Hematopoietic multipotent progenitor cell treated with erythropoietin and hydrocortisone succinate and interleukin-3 and kit ligand, for 4 days (in vitro differentiated cells): ENCODE measurements around the gene SLMAP.

ENCODE experiments used
- DNase-seq: peaks from one replicate; pipeline ENCODE4 v3.0.0-alpha.2; 2015

Gene SLMAP

DNA sequence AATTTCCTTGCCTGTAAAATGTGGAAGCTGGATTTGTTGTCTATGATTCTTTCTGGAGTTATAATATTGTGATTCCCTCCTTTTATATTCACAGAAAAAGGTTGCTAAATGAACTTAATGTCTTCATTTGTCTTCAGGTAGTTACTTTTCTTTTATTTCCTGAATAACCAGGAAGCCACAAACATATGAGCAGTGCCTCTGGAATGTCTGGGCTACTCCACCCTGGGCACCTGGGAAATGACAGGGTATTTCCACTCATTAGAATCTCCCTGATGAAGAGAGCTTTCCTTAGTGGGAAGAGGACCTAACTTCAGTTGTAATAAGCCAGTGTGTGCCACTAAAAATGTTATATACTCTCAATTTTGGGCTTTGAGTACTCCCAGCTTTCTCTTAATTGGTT, 3.8 kb upstream of the SLMAP start:
- no peak for DNase-seq

DNA sequence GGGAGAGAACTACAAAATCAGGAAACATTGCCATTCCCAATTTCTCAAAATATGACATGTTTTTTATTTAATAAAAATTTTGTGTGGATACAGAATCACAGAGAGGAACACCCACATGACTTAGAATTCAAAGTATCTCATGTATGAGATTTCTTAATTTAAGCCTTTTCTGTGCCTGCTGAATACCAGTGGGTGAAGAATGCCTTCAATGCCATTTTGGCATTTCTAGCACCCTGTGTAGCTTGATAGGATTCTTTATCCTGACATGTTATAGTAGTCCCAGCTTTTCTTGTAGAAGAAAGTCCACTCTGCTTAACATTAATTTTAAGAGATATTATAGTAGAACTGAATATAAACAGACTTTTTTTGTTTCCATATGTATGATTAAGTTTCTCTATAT, 3.1 kb upstream of the SLMAP start:
- no peak for DNase-seq

DNA sequence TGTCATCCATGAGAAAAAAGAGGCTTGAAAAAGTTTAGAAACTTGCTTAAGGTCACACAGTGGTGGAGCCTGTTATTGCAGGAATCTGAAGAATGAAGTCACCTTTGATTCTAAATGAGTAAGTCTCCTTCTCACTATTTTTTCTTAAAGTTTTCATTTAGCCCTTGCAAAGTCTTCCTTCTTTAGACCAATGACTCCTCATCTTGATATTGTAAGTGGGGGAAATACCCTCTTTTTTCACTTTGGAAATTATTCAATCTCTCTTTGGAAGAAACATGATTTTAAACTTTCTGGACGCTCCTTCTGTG, 787 bp upstream of the SLMAP start:
- peak; percentile 87 for DNase-seq

DNA sequence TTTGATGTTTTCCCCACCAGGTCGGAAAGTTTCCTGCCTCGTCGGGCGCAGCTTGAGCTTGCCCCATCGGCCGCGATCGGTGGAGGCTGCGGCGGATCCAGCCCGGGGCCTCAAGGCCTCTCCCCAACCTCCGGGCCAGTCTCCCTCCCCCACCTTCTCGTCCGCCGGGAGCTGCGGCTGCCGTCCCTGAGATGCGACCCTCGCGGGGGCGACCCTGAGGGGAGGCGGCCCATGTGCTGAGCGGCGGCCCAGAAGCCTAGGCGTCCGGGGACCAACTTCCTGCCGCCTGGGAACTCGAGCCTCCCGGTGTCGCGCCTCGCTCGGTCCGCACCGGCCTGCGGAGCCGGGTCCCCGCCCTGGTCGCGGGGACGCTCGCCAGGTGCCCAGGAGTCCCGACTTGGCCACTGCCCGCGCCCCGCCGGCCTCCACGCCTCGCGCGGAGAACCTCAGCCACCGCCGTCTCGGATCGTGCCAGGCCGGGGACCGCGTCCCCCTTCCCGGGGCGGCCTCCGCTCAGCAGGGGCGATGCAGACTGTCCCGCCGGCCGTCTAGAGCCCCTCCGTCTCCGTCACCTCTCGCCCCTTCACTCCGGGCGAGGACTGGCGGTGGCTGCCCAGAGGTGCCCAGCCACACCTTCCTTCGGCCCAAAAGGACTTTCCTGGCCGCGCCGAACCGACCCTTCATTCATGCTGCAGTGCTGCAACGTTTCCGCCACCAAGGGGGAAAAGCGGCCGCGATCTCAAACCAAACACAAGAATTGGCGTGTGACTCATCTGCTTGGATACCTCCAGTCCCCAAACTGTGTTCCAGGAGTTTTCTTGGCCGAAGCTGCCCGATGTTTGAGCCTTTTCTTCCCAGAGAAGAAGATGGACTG, 656 bp downstream of the SLMAP start:
- peak; percentile 65 for DNase-seq

DNA sequence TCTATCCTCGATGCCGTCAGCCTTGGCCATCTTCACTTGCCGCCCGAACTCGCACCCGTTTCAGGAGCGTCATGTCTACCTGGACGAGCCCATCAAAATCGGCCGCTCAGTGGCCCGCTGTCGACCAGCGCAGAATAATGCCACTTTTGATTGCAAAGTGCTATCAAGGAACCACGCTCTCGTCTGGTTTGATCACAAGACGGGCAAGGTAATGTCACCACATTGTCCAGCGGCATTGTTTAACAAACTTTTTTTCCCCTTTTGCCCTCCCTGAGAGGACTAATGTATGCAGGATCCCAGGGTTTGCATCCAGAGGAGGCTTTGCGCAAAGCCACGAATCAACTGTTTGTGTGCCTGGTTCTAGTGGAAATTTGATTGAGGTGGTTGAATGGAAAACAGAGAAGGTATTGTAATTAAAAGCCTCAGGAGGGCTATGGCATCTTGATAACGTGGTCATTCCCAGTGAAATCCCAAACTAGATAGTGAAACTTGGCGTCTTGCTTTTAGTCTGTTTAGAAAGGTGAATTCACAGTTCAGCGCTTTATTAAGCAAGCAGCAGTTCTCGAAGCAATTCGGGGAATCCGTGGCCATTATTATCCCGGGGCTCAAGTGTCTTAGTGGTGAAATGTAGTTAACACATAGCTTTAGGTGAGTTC, 1.7 kb downstream of the SLMAP start:
- DNase-seq: no peak

DNA sequence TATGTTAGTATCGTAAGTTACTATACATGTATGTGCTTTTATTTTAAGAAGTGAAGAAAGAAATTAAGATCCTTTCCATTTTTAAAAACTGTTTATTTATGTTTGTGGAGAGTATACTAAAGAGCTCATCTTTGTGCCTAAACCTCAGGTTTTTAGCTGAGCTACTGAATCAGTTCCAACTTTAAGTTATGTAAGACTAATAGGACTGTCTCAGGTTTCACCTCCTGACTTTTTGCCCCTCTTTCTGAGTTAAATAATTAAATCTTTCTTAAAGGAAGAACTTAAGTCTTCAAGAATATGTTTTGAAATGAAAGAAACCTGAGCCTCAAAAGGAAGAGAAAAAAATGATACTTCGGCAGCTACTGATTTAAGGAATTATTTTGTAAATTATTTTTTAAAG, 2.6 kb downstream of the SLMAP start:
- no peak for DNase-seq

DNA sequence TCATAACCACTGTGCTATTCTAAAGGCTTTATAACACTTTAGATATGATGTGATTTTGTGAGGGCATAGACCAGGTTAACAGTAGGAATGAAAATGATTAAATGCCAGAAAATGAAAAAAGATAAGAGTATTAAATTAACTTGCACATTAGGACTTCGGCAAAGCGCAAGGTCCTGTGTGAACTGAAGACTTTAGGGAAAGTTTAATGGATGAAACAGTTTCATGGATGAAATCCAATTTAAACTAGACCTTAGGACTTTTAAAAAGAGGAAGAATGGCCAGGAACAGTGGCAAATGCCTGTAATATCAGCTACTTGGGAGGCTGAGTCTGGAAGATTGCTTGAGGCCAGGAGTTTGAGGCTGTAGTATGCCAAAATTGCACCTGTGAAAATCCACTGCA, 8.7 kb downstream of the SLMAP start:
- no peak for DNase-seq

DNA sequence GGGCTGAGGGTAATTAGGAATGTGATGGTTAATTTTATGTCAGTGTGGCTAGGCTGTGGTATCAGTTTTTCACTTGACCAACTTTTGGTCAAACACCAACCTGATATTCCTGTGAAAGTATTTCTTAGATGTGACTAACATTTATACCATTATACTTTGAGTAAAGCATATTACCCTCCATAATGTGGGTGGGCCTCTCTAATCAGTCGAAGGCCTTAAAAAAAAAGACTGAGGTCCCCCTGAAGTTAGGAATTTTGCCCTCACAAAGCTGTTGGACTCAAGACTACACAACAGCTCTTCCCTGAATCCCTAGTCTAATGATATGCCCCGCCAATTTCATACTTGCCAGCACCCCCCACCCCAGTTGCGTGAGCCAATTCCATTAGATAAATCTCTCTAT, 12.5 kb downstream of the SLMAP start:
- DNase-seq: no peak

DNA sequence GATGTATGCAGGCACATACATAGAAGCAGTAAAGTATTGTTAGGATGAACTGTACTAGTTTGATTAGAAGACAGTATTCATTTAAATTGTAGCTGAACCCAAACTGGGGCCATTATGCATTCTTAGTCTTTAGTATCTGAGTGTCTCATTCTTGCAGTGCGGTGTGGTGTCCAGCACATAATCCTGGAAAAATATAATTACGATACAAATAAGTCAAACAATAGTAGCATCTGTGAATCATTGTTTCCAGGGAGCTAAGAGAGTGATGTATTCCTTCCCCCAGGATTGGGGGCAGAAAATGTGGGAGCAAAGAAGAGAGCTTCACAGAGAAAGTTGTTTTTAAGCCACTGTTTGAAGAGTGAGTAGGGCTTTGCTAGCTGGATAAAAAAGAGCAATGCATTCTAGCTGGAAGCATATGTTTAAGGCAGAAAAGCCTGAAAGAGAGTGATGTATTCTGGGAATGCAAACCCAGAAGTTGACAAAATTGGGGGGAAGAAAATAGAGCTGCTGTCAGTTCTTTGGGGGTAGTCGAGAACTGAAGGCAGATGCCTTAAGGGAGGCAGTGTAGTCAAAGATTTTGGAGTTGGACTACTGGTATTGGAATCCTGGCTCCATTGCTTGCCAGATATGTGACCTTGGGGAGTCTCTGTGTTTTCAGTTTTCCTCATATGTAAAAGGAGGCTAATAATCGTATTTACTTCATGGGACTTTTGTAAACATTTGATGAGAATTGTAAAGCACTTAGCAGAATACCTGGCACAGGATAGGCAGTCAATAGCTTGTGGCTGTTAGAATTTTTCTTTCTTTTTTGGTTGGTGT, 14.1 kb downstream of the SLMAP start:
- no peak for DNase-seq

DNA sequence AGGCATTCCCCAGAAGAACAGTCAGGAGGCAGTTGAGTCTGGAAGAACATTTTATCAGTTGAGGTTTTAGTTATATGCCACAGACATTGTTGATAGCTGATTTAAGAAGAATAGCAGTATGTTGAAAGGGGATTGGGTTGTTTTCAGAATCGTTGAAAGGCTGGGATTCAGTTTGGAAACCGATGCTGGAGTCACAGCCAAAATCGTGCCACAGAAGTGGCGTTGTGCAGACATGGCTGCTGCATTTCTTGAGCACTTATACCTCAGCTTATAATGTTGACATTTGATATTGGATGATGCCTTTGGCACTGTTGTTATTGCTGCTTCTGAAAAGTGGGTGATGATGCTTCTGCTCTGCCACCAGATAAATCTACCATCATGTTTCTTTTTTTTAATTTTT, 16.1 kb downstream of the SLMAP start:
- no peak for DNase-seq

DNA sequence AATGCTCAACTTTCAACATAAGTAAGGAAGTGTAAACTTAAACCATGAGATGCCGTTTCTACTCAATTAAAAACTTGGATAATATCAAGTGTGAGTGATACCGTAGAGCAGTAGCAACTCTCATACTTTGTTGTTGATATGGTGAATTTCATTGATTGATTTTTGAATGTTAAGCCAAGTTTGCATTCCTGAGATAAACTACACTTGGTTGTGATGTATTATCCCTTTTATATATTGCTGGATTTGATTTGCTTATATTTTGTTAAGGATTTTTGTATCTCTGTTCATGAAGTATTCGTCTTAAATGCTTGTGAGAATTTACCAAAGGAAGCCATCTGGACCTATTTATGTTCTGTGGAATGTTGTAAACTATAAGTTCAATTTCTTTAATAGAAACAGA, 21.7 kb downstream of the SLMAP start:
- no peak for DNase-seq

DNA sequence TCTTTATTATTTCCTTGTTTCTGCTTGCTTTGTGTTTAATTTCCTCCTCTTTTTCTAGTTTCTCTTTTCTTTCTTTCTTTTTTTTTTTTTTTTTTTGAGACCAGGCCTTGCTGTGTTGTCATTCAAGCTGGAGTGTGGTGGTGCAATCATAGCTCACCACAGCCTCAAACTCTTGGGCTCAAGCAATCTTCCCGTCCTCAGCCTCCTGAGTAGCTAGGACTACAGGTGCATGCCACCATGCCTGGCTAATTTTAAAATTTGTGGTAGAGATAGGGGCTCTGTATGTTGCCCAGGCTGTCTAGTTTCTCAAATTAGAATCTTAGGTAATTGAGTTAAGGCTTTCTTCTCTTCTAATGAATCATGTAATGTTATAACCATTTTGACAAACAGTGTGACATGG, 22.4 kb downstream of the SLMAP start:
- DNase-seq: peak; percentile 64

DNA sequence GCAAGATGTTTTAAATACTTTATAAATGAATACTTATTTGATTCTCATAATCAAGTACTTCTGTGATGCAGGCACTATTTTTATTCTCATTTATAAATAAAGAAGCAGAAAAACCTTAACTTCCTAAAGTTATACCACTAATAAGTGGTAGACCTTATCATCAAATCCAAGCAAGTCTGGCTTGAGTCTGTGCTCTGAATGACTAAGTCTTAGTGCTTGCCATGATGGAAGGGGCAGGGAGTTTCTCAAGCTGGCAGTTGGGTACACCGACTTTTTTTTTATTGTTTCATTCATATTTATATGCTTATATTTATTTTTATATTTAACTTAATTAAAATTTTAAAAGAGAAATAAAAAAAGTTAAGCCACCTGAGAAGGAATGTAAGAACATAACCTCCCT, 23.6 kb downstream of the SLMAP start:
- DNase-seq: peak; percentile 48

DNA sequence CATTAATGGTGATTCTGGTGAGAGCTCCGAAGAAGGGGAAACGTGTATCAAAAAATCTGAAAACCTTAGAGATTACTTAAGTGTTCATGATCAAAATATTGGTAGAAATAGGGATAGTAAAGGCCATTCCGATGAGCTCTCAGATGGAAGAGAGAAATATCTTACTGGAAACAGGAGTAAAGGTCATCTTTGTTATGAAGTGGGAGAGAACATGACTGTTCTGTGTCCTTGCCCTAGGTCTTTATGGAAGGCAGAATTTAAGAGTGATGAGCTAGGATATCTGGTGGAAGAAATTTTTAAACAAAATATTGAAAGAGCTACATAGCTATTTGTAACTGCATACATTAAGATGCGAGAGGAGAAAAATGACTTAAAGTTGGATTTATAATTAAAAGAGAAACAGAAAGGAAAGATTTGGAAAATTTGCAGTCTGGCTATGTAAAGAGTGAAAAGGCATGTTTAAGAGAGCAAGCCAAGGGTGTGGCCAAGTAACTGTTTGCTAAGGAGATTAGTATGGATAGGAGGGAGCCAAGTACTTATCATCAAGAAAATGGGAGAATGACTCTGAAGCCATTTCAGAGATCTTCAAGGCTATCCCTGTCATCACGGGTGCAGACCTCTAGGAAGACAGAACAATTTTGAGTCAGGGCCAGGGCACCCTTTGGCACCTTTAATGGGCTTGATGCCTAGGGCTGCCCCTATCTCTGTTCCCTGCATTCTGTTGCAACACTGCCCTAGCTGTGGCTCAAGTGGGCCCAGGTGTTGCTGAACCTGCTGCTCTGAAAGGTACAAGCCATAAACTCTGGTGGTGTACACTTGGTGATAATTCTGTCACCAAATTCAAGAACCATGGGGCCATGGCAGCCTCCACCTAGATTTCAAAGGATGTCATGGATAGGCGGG, 27.3 kb downstream of the SLMAP start:
- DNase-seq: peak; percentile 51

DNA sequence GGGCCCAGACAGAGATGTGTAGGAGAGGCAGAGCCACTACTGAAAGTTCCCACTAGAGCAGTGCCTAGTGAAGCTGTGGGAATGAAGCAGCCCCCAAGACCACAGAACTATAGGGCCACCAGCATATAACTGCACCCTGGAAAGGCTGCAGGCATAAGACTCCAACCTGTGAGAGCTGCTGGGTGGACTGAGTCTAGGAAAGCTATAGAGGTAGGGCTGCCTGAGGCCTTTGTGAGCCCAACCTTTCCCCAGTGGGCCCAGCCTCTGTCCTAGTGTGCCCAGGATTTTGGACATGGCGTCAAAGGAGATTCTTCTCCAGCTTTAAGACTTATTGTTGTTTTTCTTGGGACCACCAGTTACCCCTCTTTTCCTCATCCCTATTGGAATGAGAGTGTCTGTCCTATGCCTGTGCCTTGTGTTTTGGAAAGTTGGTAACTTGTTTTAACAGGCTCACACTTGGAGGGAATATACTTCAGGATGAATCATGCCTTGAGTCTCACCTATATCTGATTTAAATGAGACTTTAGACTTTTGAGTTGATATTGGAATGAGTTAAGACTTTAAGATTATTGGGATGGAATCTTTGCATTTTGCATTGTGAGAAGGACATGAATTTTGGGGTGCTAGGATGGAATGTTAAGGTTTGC, 28.1 kb downstream of the SLMAP start:
- no peak for DNase-seq

DNA sequence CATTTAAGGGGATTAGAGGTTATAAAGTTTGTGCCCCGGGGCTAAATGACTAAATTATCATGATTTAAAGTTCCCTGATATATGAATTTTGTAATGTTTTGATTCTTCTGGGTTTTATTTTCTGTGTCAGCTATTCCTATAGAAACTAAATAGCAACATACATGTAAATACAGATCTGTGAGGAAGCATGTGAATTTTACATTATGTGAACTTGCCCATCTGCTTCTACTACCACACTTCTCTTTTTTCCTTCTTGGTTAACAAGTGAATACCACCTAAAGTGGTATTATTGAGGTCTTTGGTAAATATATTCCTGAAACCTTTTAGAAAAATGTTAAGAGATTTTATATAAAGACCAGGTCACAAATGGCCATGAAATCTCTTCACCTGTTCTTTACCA, 29.3 kb downstream of the SLMAP start:
- DNase-seq: no peak

DNA sequence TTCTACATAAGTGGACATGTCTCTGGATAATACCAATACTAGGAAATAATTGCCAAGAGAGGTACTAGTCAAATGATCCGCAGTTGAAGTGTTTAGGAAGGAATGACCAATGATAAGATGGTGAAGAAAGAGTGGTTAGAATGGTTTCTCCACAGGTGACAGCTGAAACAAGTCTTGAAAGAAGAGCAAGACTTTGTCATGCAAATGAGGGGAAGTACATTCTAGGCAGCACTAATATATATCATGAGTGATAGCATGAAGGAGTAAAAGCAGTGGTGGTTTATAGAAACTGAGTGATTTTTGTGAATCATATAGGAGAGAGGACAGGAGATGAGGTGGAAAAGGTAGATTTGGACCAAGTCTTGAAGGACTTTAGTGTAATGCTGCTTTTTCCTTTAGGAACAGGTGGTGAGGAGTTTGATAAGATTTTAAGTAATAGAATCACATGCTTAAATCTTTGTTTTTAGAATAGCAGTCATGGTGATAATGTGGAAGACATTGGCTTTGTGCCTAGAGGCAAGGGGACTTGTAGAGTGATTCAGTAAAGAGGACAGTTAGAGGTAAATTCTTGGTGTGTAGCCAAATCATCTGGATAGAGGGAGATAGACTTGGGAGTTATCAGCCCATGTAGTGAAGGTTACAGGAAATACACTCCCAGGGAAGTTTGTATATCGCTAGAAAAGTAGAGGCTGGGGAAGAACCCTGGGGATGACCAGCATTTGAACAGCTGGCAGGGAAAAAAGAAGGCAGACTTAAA, 31.9 kb downstream of the SLMAP start:
- peak; percentile 72 for DNase-seq

DNA sequence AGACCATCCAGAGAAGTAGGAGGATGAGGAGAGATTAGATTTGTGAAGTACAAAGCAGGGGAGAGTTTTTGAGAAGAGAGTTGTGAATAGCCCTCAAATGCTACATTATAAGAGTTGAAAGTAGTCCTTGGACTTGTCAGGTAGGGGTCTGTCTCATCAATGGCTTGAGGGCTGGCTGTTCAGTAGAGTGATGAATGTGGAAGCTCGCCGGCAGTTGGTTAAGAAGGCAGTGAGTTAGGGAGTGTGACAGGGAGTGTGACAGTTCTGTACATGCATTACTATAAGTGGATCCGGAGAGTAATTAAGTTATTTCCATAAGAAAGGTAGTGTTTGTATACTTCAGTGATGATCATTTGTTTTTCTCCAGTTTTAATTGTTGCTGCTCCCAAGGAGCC, 32.5 kb downstream of the SLMAP start:
- DNase-seq: no peak

DNA sequence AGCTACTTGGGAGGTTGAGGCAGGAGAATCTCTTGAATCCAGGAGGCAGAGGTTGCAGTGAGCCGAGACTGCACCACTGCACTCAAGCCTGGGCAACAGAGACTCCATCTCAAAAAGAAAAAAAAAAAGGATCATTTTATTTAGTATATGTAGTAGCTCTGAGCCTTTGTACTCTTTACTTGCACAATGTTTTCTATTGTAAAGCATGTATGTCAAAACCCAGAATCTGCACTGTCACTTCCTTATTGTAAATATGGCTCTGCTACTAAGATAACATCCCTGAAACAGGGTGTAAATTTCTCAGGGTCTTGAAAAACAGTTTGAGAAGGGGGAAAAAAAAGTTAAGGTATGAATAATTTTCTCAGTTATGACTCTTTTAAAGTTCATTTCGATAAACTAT, 35.1 kb downstream of the SLMAP start:
- DNase-seq: peak; percentile 91

DNA sequence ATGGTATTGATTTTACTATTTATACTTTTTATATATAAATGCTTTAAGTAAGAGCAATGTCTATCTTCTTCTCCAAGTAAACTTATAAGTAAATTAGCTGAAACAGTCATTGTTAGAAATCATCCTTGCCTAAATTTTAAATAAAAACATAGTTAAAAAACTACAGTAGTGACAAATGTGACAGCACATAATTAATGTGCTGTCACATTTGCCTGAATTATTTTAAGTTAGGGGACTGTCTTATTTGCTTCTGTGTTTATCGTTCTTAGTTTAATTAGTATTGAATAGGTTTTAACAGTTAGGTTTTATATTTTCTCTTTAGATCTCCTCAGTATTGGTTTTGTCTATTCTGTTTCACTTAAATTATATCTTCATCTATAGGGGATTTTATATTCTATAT, 36.1 kb downstream of the SLMAP start:
- DNase-seq: no peak

DNA sequence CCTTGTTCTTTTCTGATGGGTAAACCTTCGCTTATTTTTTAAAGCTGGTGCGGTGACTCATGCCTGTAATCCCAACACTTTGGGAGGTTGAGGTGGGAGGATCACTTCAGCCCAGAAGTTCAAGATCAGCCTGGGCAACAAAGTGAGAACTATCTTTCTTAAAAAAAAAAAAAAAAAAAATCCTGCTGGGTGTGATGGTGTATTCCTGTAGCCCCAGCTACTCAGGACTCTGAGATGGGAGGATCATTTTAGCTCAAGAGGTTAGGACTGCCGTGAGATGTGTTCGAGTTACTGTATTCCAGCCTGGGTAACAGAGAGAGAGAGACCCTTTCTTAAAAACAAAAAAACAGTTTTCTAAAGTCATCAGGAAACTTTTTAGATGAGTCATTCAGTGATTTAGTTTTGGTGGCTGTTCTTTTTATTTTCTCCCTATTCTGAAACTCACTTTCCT, 37.7 kb downstream of the SLMAP start:
- DNase-seq: no peak

DNA sequence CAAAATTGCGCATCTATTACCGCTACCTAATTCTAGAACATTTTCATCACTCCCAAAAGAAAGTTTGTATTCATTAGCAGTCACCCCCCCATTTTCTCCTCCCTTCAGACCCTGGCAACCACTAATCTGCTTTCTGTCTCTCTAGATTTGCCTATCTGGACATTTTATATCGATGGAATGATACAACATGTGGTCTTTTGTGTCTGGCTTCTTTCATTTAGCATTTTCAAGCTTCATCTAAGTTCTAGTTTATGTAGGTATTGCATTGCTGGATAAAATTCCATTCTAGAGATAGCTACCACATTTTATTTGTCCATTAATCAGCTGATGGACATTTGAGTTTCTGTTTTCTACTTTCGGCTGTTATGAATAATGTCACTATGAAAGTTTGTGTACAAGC, 38.4 kb downstream of the SLMAP start:
- DNase-seq: no peak
